ENCODE results near the gene E2F4.

E2F4 gene

GRCh38 chr16:67228905-67229304 lies 37.0 kb downstream of the E2F4 start:
- Histone ChIP-seq H3K9me2 (replicated peaks; ENCODE audit: insufficient read depth, low read length) (no peaks in the 10 kb centered on the region), H2AFZ (ENCODE audit: low read depth, low read length, severe bottlenecking) (no peak overlapping the region), H3K36me3 (ENCODE audit: low read length) (no peaks in the 10 kb centered on the region), H3K79me2 (ENCODE audit: insufficient read depth, low read length) (peaks cover 11% of the 10 kb centered on the region), H3K4me3 (ENCODE audit: insufficient read depth, low read length, poor library complexity, severe bottlenecking) (no peak overlapping the region), H3K9me3 (ENCODE audit: insufficient read depth, low read length) (no peaks in the 10 kb centered on the region), H3K27me3 (ENCODE audit: low read length) (no peaks in the 10 kb centered on the region), H4K20me1 (ENCODE audit: low read depth, low read length) (no peaks in the 10 kb centered on the region), H3K27ac (ENCODE audit: low read depth, low read length) (no peak overlapping the region), H3F3A (ENCODE audit: insufficient read depth) (no peaks in the 10 kb centered on the region), H3K4me2 (ENCODE audit: low read depth, low read length, poor library complexity, severe bottlenecking) (no peak overlapping the region), H3K9ac (ENCODE audit: low read length) (no peak overlapping the region)
- TF ChIP-seq EZH2phosphoT487 (conservative IDR thresholded peaks at IDR 0.05; ENCODE audit: low read length) (no peak), CTCF (IDR thresholded peaks at IDR 0.05; ENCODE audit: insufficient read depth, low read length, poor library complexity, severe bottlenecking) (no peak)

GRCh38 chr16:67229906-67230808 lies 38.2 kb downstream of the E2F4 start:
- no peaks in the 10 kb centered on the region for H3K36me3 ChIP-seq (ENCODE audit: low read length)
- H3K9me2 ChIP-seq (replicated peaks; ENCODE audit: insufficient read depth, low read length), result no peaks in the 10 kb centered on the region
- no peaks in the 10 kb centered on the region for H3K27me3 ChIP-seq (ENCODE audit: low read length)
- H3K9ac ChIP-seq (ENCODE audit: low read length), result no peak overlapping the region
- H3K4me3 ChIP-seq (ENCODE audit: insufficient read depth, low read length, poor library complexity, severe bottlenecking), result no peak overlapping the region
- no peaks in the 10 kb centered on the region for H3K9me3 ChIP-seq (ENCODE audit: insufficient read depth, low read length)
- no peaks in the 10 kb centered on the region for H4K20me1 ChIP-seq (ENCODE audit: low read depth, low read length)
- no peak overlapping the region for H2AFZ ChIP-seq (ENCODE audit: low read depth, low read length, severe bottlenecking)
- no peak for TF ChIP-seq EZH2phosphoT487 (conservative IDR thresholded peaks at IDR 0.05; ENCODE audit: low read length)
- no peaks in the 10 kb centered on the region for H3F3A ChIP-seq (ENCODE audit: insufficient read depth)
- no peak overlapping the region for H3K27ac ChIP-seq (ENCODE audit: low read depth, low read length)
- no peak overlapping the region for H3K4me2 ChIP-seq (ENCODE audit: low read depth, low read length, poor library complexity, severe bottlenecking)
- H3K79me2 ChIP-seq (ENCODE audit: insufficient read depth, low read length), result peaks cover 11% of the 10 kb centered on the region

GRCh38 chr16:67230809-67231660 lies 39.1 kb downstream of the E2F4 start:
- Histone ChIP-seq H3K4me3 (ENCODE audit: insufficient read depth, low read length, poor library complexity, severe bottlenecking) (no peak overlapping the region), H3K27me3 (ENCODE audit: low read length) (no peaks in the 10 kb centered on the region), H3K4me2 (ENCODE audit: low read depth, low read length, poor library complexity, severe bottlenecking) (no peak overlapping the region), H3K36me3 (ENCODE audit: low read length) (no peaks in the 10 kb centered on the region), H2AFZ (ENCODE audit: low read depth, low read length, severe bottlenecking) (no peak overlapping the region), H3K79me2 (ENCODE audit: insufficient read depth, low read length) (peaks cover 11% of the 10 kb centered on the region), H3K9me2 (replicated peaks; ENCODE audit: insufficient read depth, low read length) (no peaks in the 10 kb centered on the region), H3F3A (ENCODE audit: insufficient read depth) (no peaks in the 10 kb centered on the region), H4K20me1 (ENCODE audit: low read depth, low read length) (no peaks in the 10 kb centered on the region), H3K9me3 (ENCODE audit: insufficient read depth, low read length) (no peaks in the 10 kb centered on the region), H3K27ac (ENCODE audit: low read depth, low read length) (no peak overlapping the region), H3K9ac (ENCODE audit: low read length) (no peak overlapping the region)
- TF ChIP-seq EZH2phosphoT487 (conservative IDR thresholded peaks at IDR 0.05; ENCODE audit: low read length) (no peak), CTCF (IDR thresholded peaks at IDR 0.05; ENCODE audit: insufficient read depth, low read length, poor library complexity, severe bottlenecking) (no peak)

All from SU-DHL-6 (cell line).